Raji (cell line): ENCODE data around the gene CDKN2B.

Source experiments
- POLR2A ChIP-seq: IDR thresholded peaks from 2 replicates; pipeline ENCODE4 v1.6.1; 2011; ENCODE audit warnings: low read depth, low read length, control low read depth; ENCODE audit not compliant: insufficient read depth

The CDKN2B gene

GRCh38 chr9:22037954-22038690, 29.0 kb upstream of the CDKN2B start:
- no peak for TF ChIP-seq POLR2A

GRCh38 chr9:22036866-22037626, 27.9 kb upstream of the CDKN2B start:
- no peak for TF ChIP-seq POLR2A

- no peak for TF ChIP-seq POLR2A
These were observed 26.5 kb upstream of the CDKN2B start for GRCh38 chr9:22035591-22036011.

- no peak for TF ChIP-seq POLR2A
These were observed 24.0 kb upstream of the CDKN2B start for GRCh38 chr9:22033012-22033630.

- TF ChIP-seq POLR2A = no peak
These were observed 22.7 kb upstream of the CDKN2B start for GRCh38 chr9:22031655-22032411.

GRCh38 chr9:22030101-22030598, 21.0 kb upstream of the CDKN2B start:
- TF ChIP-seq POLR2A = no peak

- TF ChIP-seq POLR2A = no peak
These were observed 20.1 kb upstream of the CDKN2B start for GRCh38 chr9:22029231-22029630.

GRCh38 chr9:22028394-22028793, 19.3 kb upstream of the CDKN2B start:
- no peak for TF ChIP-seq POLR2A

GRCh38 chr9:22026696-22027095, 17.6 kb upstream of the CDKN2B start:
- no peak for TF ChIP-seq POLR2A

- no peak for TF ChIP-seq POLR2A
These were observed 13.3 kb upstream of the CDKN2B start for GRCh38 chr9:22022396-22022795.

GRCh38 chr9:22010866-22011625, 1.9 kb upstream of the CDKN2B start:
- TF ChIP-seq POLR2A = no peak

- TF ChIP-seq POLR2A = peak; percentile 93
These were observed 382 bp upstream of the CDKN2B start for GRCh38 chr9:22009506-22009867.

- no peak for TF ChIP-seq POLR2A
These were observed 755 bp downstream of the CDKN2B start for GRCh38 chr9:22008384-22008716.
